Measurements from ENCODE around the gene CD209. TPM values are rescaled to one million over a fixed set of nuclear protein-coding genes. Genes with fewer than 3 reads are reported as not detected.

The CD209 gene
- polyA plus RNA-seq, 4 donors: 0.67 to 13.6 (median 3.3) TPM

GRCh38 chr19:7718668-7719067, 28.7 kb downstream of the CD209 start:
- peaks cover 0 to 3% of the 10 kb centered on the region in 2 donors for H3K9me3 ChIP-seq (ENCODE audit: control insufficient read depth in 2 of 2, insufficient read depth in 1 of 2, low read depth in 1 of 2, low read length in 1 of 2)
- DNase-seq: no peak
- H3K27ac ChIP-seq (ENCODE audit: low read depth in 1 of 3, low read length in 2 of 3): no peak overlapping the region
- H3K36me3 ChIP-seq (ENCODE audit: control insufficient read depth in 3 of 3, insufficient read depth in 2 of 3, low read depth in 1 of 3, low read length in 3 of 3): no peaks in the 10 kb centered on the region
- no peak overlapping the region for H3K4me3 ChIP-seq (ENCODE audit: low read depth in 1 of 3, low read length in 3 of 3)
- 46 to 53% (median 49%) methylated on average over 8 of the region's 8 CpGs for WGBS, 3 donors
- no peaks in the 10 kb centered on the region for H3K4me1 ChIP-seq (ENCODE audit: control insufficient read depth in 3 of 3, insufficient read depth in 2 of 3, low read depth in 1 of 3, low read length in 2 of 3)
- peaks cover 0 to 3% (median 0%) of the 10 kb centered on the region in 3 donors for H3K27me3 ChIP-seq (ENCODE audit: control insufficient read depth in 3 of 3, insufficient read depth in 3 of 3, low read length in 3 of 3)
- FAIRE-seq: no peak

- DNase-seq: no peak
- Histone ChIP-seq H3K4me3 (ENCODE audit: low read depth in 1 of 3, low read length in 3 of 3) (no peak overlapping the region), H3K27me3 (ENCODE audit: control insufficient read depth in 3 of 3, insufficient read depth in 3 of 3, low read length in 3 of 3) (no peaks in the 10 kb centered on the region), H3K27ac (ENCODE audit: low read depth in 1 of 3, low read length in 2 of 3) (no peak overlapping the region), H3K4me1 (ENCODE audit: control insufficient read depth in 3 of 3, insufficient read depth in 2 of 3, low read depth in 1 of 3, low read length in 2 of 3) (no peaks in the 10 kb centered on the region), H3K9me3 (ENCODE audit: control insufficient read depth in 2 of 2, insufficient read depth in 1 of 2, low read depth in 1 of 2, low read length in 1 of 2) (peaks cover 0 to 3% of the 10 kb centered on the region in 2 donors), H3K36me3 (ENCODE audit: control insufficient read depth in 3 of 3, insufficient read depth in 2 of 3, low read depth in 1 of 3, low read length in 3 of 3) (no peaks in the 10 kb centered on the region)
- no peak for FAIRE-seq
- WGBS, 3 donors: 79 to 90% (median 85%) methylated on average over 1 of the region's 1 CpG
Measured at GRCh38 chr19:7716762-7717161, 30.6 kb downstream of the CD209 start.

DNA sequence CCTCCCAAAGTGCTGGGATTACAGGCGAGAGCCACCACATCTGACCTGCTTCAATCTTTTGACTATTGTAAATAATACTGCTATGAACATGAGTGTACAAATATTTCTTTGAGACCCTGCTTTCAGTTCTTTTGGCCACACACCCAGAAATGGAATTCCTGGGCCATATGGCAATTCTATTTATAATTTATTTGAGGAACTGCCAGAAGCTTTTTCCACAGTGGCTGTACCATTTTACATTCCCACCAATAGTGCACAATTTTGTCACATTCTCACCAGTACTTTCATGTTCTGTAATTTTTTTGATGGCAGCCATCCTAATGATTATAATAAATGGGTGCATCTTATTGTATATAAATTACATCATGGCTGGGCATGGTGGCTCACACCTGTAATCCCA, 31.7 kb downstream of the CD209 start:
- H3K9me3 ChIP-seq (ENCODE audit: control insufficient read depth in 2 of 2, insufficient read depth in 1 of 2, low read depth in 1 of 2, low read length in 1 of 2): peaks cover 0 to 3% of the 10 kb centered on the region in 2 donors
- no peaks in the 10 kb centered on the region for H3K4me1 ChIP-seq (ENCODE audit: control insufficient read depth in 3 of 3, insufficient read depth in 2 of 3, low read depth in 1 of 3, low read length in 2 of 3)
- no peaks in the 10 kb centered on the region for H3K36me3 ChIP-seq (ENCODE audit: control insufficient read depth in 3 of 3, insufficient read depth in 2 of 3, low read depth in 1 of 3, low read length in 3 of 3)
- FAIRE-seq (no peak), DNase-seq (no peak)
- H3K27ac ChIP-seq (ENCODE audit: low read depth in 1 of 3, low read length in 2 of 3): no peak overlapping the region
- H3K27me3 ChIP-seq (ENCODE audit: control insufficient read depth in 3 of 3, insufficient read depth in 3 of 3, low read length in 3 of 3): no peaks in the 10 kb centered on the region
- 83 to 96% (median 93%) methylated on average over 1 of the region's 1 CpG for WGBS, 3 donors
- H3K4me3 ChIP-seq (ENCODE audit: low read depth in 1 of 3, low read length in 3 of 3): no peak overlapping the region

GRCh38 chr19:7710616-7711015, 36.7 kb downstream of the CD209 start:
- no peak overlapping the region for H3K27ac ChIP-seq (ENCODE audit: low read depth in 1 of 3, low read length in 2 of 3)
- H3K36me3 ChIP-seq (ENCODE audit: control insufficient read depth in 3 of 3, insufficient read depth in 2 of 3, low read depth in 1 of 3, low read length in 3 of 3): no peaks in the 10 kb centered on the region
- no peak overlapping the region for H3K4me3 ChIP-seq (ENCODE audit: low read depth in 1 of 3, low read length in 3 of 3)
- DNase-seq: no peak
- no peak for FAIRE-seq
- H3K27me3 ChIP-seq (ENCODE audit: control insufficient read depth in 3 of 3, insufficient read depth in 3 of 3, low read length in 3 of 3): no peaks in the 10 kb centered on the region
- no peaks in the 10 kb centered on the region for H3K9me3 ChIP-seq (ENCODE audit: control insufficient read depth in 2 of 2, insufficient read depth in 1 of 2, low read depth in 1 of 2, low read length in 1 of 2)
- H3K4me1 ChIP-seq (ENCODE audit: control insufficient read depth in 3 of 3, insufficient read depth in 2 of 3, low read depth in 1 of 3, low read length in 2 of 3): no peaks in the 10 kb centered on the region
- WGBS, 3 donors: 75 to 78% (median 77%) methylated on average over 5 of the region's 5 CpGs

DNA sequence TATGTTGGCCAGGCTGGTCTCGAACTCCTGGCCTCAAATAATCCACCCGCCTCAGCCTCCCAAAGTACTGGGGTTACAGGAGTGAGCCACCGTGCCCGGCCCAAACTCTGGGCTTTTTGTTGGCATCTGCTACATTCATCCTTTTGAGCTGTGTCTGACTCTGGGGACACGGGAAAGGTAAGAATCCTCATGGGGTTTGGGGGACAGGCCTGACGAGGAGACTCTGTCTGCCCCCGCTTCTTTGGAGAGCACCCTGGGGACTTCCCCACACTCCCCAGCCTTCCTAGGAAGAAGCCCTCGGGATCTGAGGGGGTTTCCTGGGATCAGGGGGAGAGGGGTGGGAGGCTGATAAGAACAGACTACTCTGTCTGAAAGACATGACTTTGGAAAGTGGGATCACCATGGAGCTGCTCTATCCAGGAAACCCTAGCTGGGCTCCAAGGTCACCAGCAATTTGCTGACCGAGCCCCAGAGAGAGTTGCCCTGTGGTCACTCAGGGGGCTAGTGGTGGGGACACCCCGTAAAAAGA, 37.3 kb downstream of the CD209 start:
- WGBS, 3 donors: 73 to 75% (median 73%) methylated on average over 10 of the region's 10 CpGs
- Histone ChIP-seq H3K27ac (ENCODE audit: low read depth in 1 of 3, low read length in 2 of 3) (no peak overlapping the region), H3K27me3 (ENCODE audit: control insufficient read depth in 3 of 3, insufficient read depth in 3 of 3, low read length in 3 of 3) (no peaks in the 10 kb centered on the region), H3K9me3 (ENCODE audit: control insufficient read depth in 2 of 2, insufficient read depth in 1 of 2, low read depth in 1 of 2, low read length in 1 of 2) (no peaks in the 10 kb centered on the region), H3K4me3 (ENCODE audit: low read depth in 1 of 3, low read length in 3 of 3) (no peak overlapping the region), H3K36me3 (ENCODE audit: control insufficient read depth in 3 of 3, insufficient read depth in 2 of 3, low read depth in 1 of 3, low read length in 3 of 3) (no peaks in the 10 kb centered on the region), H3K4me1 (ENCODE audit: control insufficient read depth in 3 of 3, insufficient read depth in 2 of 3, low read depth in 1 of 3, low read length in 2 of 3) (no peaks in the 10 kb centered on the region)
- FAIRE-seq (no peak), DNase-seq (no peak)

- 55 to 66% (median 57%) methylated on average over 8 of the region's 8 CpGs for WGBS, 3 donors
- Histone ChIP-seq H3K4me1 (ENCODE audit: control insufficient read depth in 3 of 3, insufficient read depth in 2 of 3, low read depth in 1 of 3, low read length in 2 of 3) (no peaks in the 10 kb centered on the region), H3K27ac (ENCODE audit: low read depth in 1 of 3, low read length in 2 of 3) (no peak overlapping the region), H3K9me3 (ENCODE audit: control insufficient read depth in 2 of 2, insufficient read depth in 1 of 2, low read depth in 1 of 2, low read length in 1 of 2) (no peaks in the 10 kb centered on the region), H3K4me3 (ENCODE audit: low read depth in 1 of 3, low read length in 3 of 3) (no peak overlapping the region), H3K27me3 (ENCODE audit: control insufficient read depth in 3 of 3, insufficient read depth in 3 of 3, low read length in 3 of 3) (peaks cover 0 to 4% (median 0%) of the 10 kb centered on the region in 3 donors), H3K36me3 (ENCODE audit: control insufficient read depth in 3 of 3, insufficient read depth in 2 of 3, low read depth in 1 of 3, low read length in 3 of 3) (no peaks in the 10 kb centered on the region)
- FAIRE-seq: no peak
- DNase-seq: no peak
Measured at GRCh38 chr19:7706955-7707456, 40.3 kb downstream of the CD209 start.

- Histone ChIP-seq H3K27ac (ENCODE audit: low read depth in 1 of 3, low read length in 2 of 3) (peak overlapping the region in 1 of 3 donors; percentile 60), H3K4me3 (ENCODE audit: low read depth in 1 of 3, low read length in 3 of 3) (no peak overlapping the region)
- FAIRE-seq: no peak
Measured at GRCh38 chr19:7706188-7706954, 41.0 kb downstream of the CD209 start.

DNA sequence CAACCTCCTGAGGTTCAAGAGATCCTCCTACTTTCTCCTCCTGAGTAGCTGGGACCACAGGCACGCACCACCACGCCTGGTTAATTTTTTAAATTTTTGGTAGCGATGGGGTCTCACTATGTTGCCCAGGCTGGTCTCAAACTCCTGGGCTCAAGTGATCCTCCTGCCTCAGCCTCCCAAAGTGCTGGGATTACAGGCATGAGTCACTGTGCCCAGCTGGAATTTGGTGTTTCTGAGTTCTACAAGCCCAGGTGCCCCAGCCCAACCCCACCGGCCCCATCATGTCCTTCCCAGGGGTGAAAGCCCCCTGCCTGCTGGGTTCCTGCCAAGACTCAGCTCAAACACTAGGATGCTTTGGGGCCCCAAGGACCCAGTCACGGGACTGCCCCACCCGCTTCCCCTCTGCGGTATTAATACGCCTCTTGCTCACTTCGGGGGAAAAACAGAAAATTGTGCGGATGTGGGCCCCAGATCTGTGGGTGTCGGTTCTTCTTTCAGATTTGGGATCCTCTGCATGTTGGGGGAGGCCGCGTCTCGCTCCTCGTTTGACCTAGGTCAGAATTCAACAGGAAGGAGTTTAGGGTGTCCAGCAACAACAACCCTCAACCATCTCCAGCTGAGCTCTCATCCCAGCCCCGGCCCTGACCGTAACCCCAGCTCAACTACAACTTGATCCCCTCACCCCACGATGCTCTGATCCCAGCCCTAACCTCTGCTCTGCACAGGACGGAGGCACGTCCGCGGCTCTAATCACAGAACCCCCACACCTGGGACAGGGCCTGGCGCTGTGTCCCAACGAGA, 41.7 kb downstream of the CD209 start:
- WGBS, 3 donors: 51 to 56% (median 56%) methylated on average over 24 of the region's 24 CpGs
- DNase-seq: peak in 1 of 2 donors; percentile 31

More at GRCh38 chr19:7706188-7706954, 41.0 kb downstream of the CD209 start:
- no peak for DNase-seq
- 69 to 74% (median 70%) methylated on average over 14 of the region's 14 CpGs for WGBS, 3 donors
- Histone ChIP-seq H3K4me1 (ENCODE audit: control insufficient read depth in 3 of 3, insufficient read depth in 2 of 3, low read depth in 1 of 3, low read length in 2 of 3) (no peaks in the 10 kb centered on the region), H3K27me3 (ENCODE audit: control insufficient read depth in 3 of 3, insufficient read depth in 3 of 3, low read length in 3 of 3) (peaks cover 0 to 4% (median 0%) of the 10 kb centered on the region in 3 donors), H3K9me3 (ENCODE audit: control insufficient read depth in 2 of 2, insufficient read depth in 1 of 2, low read depth in 1 of 2, low read length in 1 of 2) (no peaks in the 10 kb centered on the region), H3K36me3 (ENCODE audit: control insufficient read depth in 3 of 3, insufficient read depth in 2 of 3, low read depth in 1 of 3, low read length in 3 of 3) (no peaks in the 10 kb centered on the region)

More for the DNA sequence above, 41.7 kb downstream of the CD209 start:
- FAIRE-seq: no peak
- peaks cover 0 to 4% (median 0%) of the 10 kb centered on the region in 3 donors for H3K27me3 ChIP-seq (ENCODE audit: control insufficient read depth in 3 of 3, insufficient read depth in 3 of 3, low read length in 3 of 3)
- no peak overlapping the region for H3K4me3 ChIP-seq (ENCODE audit: low read depth in 1 of 3, low read length in 3 of 3)
- peak overlapping the region in 1 of 3 donors; percentile 60 for H3K27ac ChIP-seq (ENCODE audit: low read depth in 1 of 3, low read length in 2 of 3)
- H3K9me3 ChIP-seq (ENCODE audit: control insufficient read depth in 2 of 2, insufficient read depth in 1 of 2, low read depth in 1 of 2, low read length in 1 of 2): no peaks in the 10 kb centered on the region
- no peaks in the 10 kb centered on the region for H3K4me1 ChIP-seq (ENCODE audit: control insufficient read depth in 3 of 3, insufficient read depth in 2 of 3, low read depth in 1 of 3, low read length in 2 of 3)
- no peaks in the 10 kb centered on the region for H3K36me3 ChIP-seq (ENCODE audit: control insufficient read depth in 3 of 3, insufficient read depth in 2 of 3, low read depth in 1 of 3, low read length in 3 of 3)

Measured in small intestine (tissue), 7 donors.